Panc1 (cell line): ENCODE measurements around the gene HLA-DMB. TPM values are rescaled to one million over a fixed set of nuclear protein-coding genes. Genes with fewer than 3 reads are reported as not detected.

ENCODE experiments used
- ATAC-seq: fragments of 200-7000 bp; cut with Tn5 transposase; 2 replicates; pipeline ENCODE4 v1.9.1; 2020; ENCODE audit warnings: mild to moderate bottlenecking, moderate library complexity
- Bru-seq: library from RNA; stranded (reverse); fragments of 400-500 nt; gene quantifications from one replicate; lab custom pipeline; 2021; lab: Mats Ljungman, UMichigan
- BruChase-seq, 2 experiments: library from RNA; stranded (reverse); fragments of 400-500 nt; gene quantifications; one replicate each; lab custom pipeline; 2021; lab: Mats Ljungman, UMichigan
- BruUV-seq: library from RNA; stranded (reverse); fragments of 400-500 nt; replicated peaks from 2 replicates; lab custom pipeline; 2021; lab: Mats Ljungman, UMichigan
- CTCF ChIA-PET: fragments of 300-600 bp; sonication (Branson Sonifier 250); formaldehyde crosslinking; loops from one replicate; lab custom pipeline; 2022; ENCODE audit warnings: antibody characterized with exemption; lab: Charles Lee
- POLR2A ChIA-PET: fragments of 300-600 bp; sonication (Branson Sonifier 250); formaldehyde crosslinking; loops from one replicate; lab custom pipeline; 2022; ENCODE audit warnings: antibody characterized with exemption; lab: Charles Lee
- DNase-seq: peaks from one replicate; pipeline ENCODE4 v3.0.0-alpha.2; 2010; ENCODE audit warnings: low read depth, low spot score
- H3K27ac ChIP-seq: 2 replicates; pipeline ENCODE4 v1.5.1; 2011; ENCODE audit warnings: mild to moderate bottlenecking, low read length, inconsistent platforms
- H3K27me3 ChIP-seq: fragments of 200-500 bp; sonication (Bioruptor generic); 2 replicates; pipeline ENCODE4 v1.6.0; 2014; ENCODE audit warnings: low read length, inconsistent platforms; ENCODE audit not compliant: control insufficient read depth, insufficient read depth
- H3K36me3 ChIP-seq: fragments of 200-500 bp; sonication (Bioruptor generic); 2 replicates; pipeline ENCODE4 v1.5.1; 2014; ENCODE audit warnings: inconsistent platforms, mild to moderate bottlenecking, low read length, moderate library complexity; ENCODE audit not compliant: control insufficient read depth, insufficient read depth
- H3K4me1 ChIP-seq: 2 replicates; pipeline ENCODE4 v1.5.1; 2011; ENCODE audit warnings: inconsistent platforms, mild to moderate bottlenecking, low read length, moderate library complexity; ENCODE audit not compliant: control insufficient read depth, insufficient read depth
- H3K4me3 ChIP-seq, 2 experiments: 2 replicates each; pipeline ENCODE4 v1.5.1; 2011 to 2012; ENCODE audit warnings: low read depth in 2 of 2, low read length in 2 of 2, mild to moderate bottlenecking in 2 of 2, inconsistent platforms in 1 of 2, moderate library complexity in 1 of 2
- H3K9me3 ChIP-seq: fragments of 200-500 bp; sonication (Bioruptor generic); 2 replicates; pipeline ENCODE4 v1.5.1; 2014; ENCODE audit warnings: low read depth, mild to moderate bottlenecking, inconsistent platforms, low read length, moderate library complexity; ENCODE audit not compliant: control insufficient read depth, insufficient read depth
- POLR2AphosphoS5 ChIP-seq: IDR thresholded peaks from 2 replicates; pipeline ENCODE4 v1.6.1; 2012; ENCODE audit warnings: mild to moderate bottlenecking, low read depth, low read length, moderate library complexity
- REST ChIP-seq, 2 experiments: IDR thresholded peaks; 2 replicates each; pipeline ENCODE4 v1.6.1; 2011 to 2012; ENCODE audit warnings: low read depth in 2 of 2, control low read depth in 1 of 2, low read length in 1 of 2, mild to moderate bottlenecking in 1 of 2, moderate library complexity in 1 of 2; ENCODE audit not compliant: insufficient read depth in 1 of 2
- in situ Hi-C: cut with HindIII; loops from 2 replicates; pipeline ENCODE4 v1.10.0; 2016; ENCODE audit warnings: low sequenced_read_pairs, low pct_unique_long_range_greater_than_20kb
- intact Hi-C: fragments of 100-400 bp; cut with micrococcal nuclease; formaldehyde crosslinking; loops from one replicate; pipeline ENCODE4 v1.10.0; 2022; ENCODE audit not compliant: unreplicated experiment
- long read RNA-seq: library from polyadenylated mRNA; unstranded; transcript quantifications from one replicate; pipeline ENCODE4 v2.0.0, GENCODE V29; 2021; ENCODE audit not compliant: unreplicated experiment
- polyA plus RNA-seq: library from polyadenylated mRNA; unstranded; fragments of >200 nt; gene quantifications from one replicate; pipeline ENCODE4 v1.2.1, GENCODE V29; 2012; ENCODE audit warnings: missing spikeins; ENCODE audit not compliant: insufficient read length
- total RNA-seq: library from RNA; stranded (reverse); gene quantifications from one replicate; pipeline ENCODE4 v1.2.1, GENCODE V29; 2021; ENCODE audit not compliant: unreplicated experiment

Gene HLA-DMB
- total RNA-seq (0.44 TPM), Bru-seq, nascent RNA (percentile 4 among the genes with signal in this experiment), BruChase-seq, experiment 1, labeled RNA remaining after a 2-hour chase (percentile 26 among the genes with signal in this experiment), BruChase-seq, experiment 2, labeled RNA remaining after a 6-hour chase (percentile 38 among the genes with signal in this experiment)
- polyA plus RNA-seq, result not detected
- long read RNA-seq, result 0 reads

DNA sequence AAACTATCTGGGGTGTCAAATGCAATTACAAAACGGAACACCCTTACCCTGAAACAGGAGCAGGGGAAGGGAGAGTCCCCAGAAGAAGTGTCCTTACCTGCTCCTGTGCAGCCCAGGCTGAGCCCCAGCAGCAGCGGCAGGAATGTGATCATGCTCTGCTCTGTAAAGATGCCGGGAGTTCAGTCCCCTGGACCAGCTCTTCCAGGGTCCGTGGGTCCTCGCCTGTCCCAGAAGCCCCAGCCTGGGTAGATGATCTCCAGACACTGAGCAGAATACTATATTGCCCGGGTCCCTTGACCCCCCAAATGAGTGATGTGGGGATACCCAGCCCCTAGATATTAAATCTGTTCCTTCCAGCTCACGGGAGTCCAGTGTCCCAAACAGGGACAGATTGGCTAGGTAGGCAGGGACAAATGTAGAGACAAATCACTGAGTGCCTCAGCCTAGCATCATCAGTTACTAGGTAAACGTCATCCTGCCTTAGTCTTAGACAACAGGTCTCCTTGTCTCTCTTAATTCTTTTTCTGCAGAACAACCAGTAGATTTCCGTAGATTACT lies at the start of gene HLA-DMB:
Gene HLA-DMB (minus strand): TSS at position 373 of the 558 bp plus-strand sequence. CDS start 221 bp downstream, at position 152.
- H3K27me3 ChIP-seq, result no peaks in the 10 kb centered on the region; the same call in 1 of the 2 replicates
- BruUV-seq, result no TSS peak

DNA sequence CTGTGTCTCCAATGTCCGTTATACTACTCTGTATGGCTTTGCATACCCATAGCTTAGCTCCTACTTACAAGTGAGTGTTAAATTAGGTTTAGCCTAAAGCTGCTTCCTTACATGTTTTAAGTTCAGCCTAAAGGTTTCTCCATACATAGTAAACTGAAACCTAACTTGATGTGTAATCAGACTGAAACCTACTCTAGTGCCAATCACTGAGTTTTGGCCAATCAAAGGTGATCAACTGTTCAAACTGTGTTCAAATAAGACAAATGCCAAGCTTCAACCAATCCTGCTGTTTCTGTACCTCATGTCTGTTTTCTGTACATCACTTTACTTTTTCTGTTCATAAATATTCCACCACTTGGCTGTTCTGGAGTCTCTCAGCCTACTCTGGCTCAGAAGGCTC lies 48.5 kb upstream of the HLA-DMB start:
- Histone ChIP-seq H3K27ac (no peak overlapping the region), H3K36me3 (no peaks in the 10 kb centered on the region), H3K9me3 (no peaks in the 10 kb centered on the region), H3K4me3 (no peak overlapping the region), H3K4me1 (no peaks in the 10 kb centered on the region), H3K27me3 (peaks cover 2% of the 10 kb centered on the region; the same call in 1 of the 2 replicates)
- CTCF ChIA-PET, result interaction anchor here (0.9 kb wide), 1 partner anchor 14 kb away, joined by 3 read pairs; no protein-coding TSS in a partner anchor
- POLR2A ChIA-PET, result no interaction called here
- no peak for TF ChIP-seq REST (IDR thresholded peaks at IDR 0.05; ENCODE audit: insufficient read depth in 1 of 2, low read depth in 2 of 2, low read length in 1 of 2)
- no TSS peak for BruUV-seq
- in situ Hi-C loops (no loop called here), intact Hi-C loops (no loop called here)
- ATAC-seq (no peak), DNase-seq (no peak)

More for the DNA sequence above, at the start of gene HLA-DMB:
- TF ChIP-seq POLR2AphosphoS5 (no peak), REST (IDR thresholded peaks at IDR 0.05; ENCODE audit: insufficient read depth in 1 of 2, low read depth in 2 of 2, low read length in 1 of 2) (no peak)
- ATAC-seq (peak; percentile 99), DNase-seq (peak; percentile 76)
- Histone ChIP-seq H3K9me3 (no peaks in the 10 kb centered on the region), H3K27ac (no peak within 1 kb of the TSS), H3K36me3 (no peaks in the 10 kb centered on the region), H3K4me1 (no peaks in the 10 kb centered on the region), H3K4me3 (peak within 1 kb of the TSS; percentile 31 to 48)
- intact Hi-C loops, result no loop called here
- ChIA-PET CTCF (interaction anchor here (0.8 to 1.6 kb wide), 2 partner anchors 13 to 44 kb away, joined by 3 to 4 read pairs; partner anchors contain the start of gene HLA-DMA), POLR2A (interaction anchor here (0.6 kb wide), 1 partner anchor 85 kb away, joined by 7 read pairs; no protein-coding TSS in a partner anchor)
- in situ Hi-C loops, result no loop called here
